HEK293 (cell line): ENCODE results near the gene TIMP4.

Experiments used
- CTCF ChIP-seq: fragments of 450-650 bp; formaldehyde crosslinking; IDR thresholded peaks from 2 replicates; pipeline ENCODE4 v1.5.1; 2016; ENCODE audit warnings: missing biosample characterization, missing genetic modification characterization
- REST ChIP-seq: fragments of 450-650 bp; formaldehyde crosslinking; IDR thresholded peaks from 2 replicates; pipeline ENCODE4 v1.5.1; 2016; ENCODE audit warnings: missing biosample characterization, missing genetic modification characterization
- ZNF114 ChIP-seq: fragments of 450-650 bp; formaldehyde crosslinking; IDR thresholded peaks from 2 replicates; pipeline ENCODE4 v1.5.0; 2017; ENCODE audit warnings: missing biosample characterization, missing genetic modification characterization
- ZNF354C ChIP-seq: fragments of 450-650 bp; formaldehyde crosslinking; IDR thresholded peaks from 2 replicates; pipeline ENCODE4 v1.5.1; 2016; ENCODE audit warnings: missing biosample characterization, missing genetic modification characterization, low read depth, borderline replicate concordance
- ZNF362 ChIP-seq: fragments of 450-650 bp; formaldehyde crosslinking; IDR thresholded peaks from 2 replicates; pipeline ENCODE4 v1.5.1; 2016; ENCODE audit warnings: missing biosample characterization, missing genetic modification characterization
- ZNF473 ChIP-seq: fragments of 450-650 bp; formaldehyde crosslinking; IDR thresholded peaks from 2 replicates; pipeline ENCODE4 v1.5.1; 2017; ENCODE audit warnings: missing biosample characterization, missing genetic modification characterization
- ZNF571 ChIP-seq: fragments of 450-650 bp; formaldehyde crosslinking; IDR thresholded peaks from 2 replicates; pipeline ENCODE4 v1.5.0; 2017; ENCODE audit warnings: missing biosample characterization, missing genetic modification characterization
- ZNF660 ChIP-seq: fragments of 450-650 bp; IDR thresholded peaks from 2 replicates; pipeline ENCODE4 v1.5.1; 2018; ENCODE audit warnings: missing biosample characterization, mild to moderate bottlenecking, missing genetic modification characterization
- ZNF747 ChIP-seq: fragments of 450-650 bp; formaldehyde crosslinking; IDR thresholded peaks from 2 replicates; pipeline ENCODE4 v1.5.1; 2016; ENCODE audit warnings: missing biosample characterization, missing genetic modification characterization
- ZNF776 ChIP-seq: fragments of 450-650 bp; formaldehyde crosslinking; IDR thresholded peaks from 2 replicates; pipeline ENCODE4 v1.5.0; 2017; ENCODE audit warnings: missing biosample characterization, missing genetic modification characterization, borderline replicate concordance
- ZNF843 ChIP-seq: fragments of 450-650 bp; formaldehyde crosslinking; IDR thresholded peaks from 2 replicates; pipeline ENCODE4 v1.5.1; 2016; ENCODE audit warnings: missing biosample characterization, missing genetic modification characterization

GRCh38 chr3:12180218-12180617, 21.5 kb upstream of the TIMP4 start:
- TF ChIP-seq ZNF362 = no peak
- TF ChIP-seq CTCF = no peak
- no peak for TF ChIP-seq ZNF747 (tag by site-specific recombination)
- TF ChIP-seq ZNF776 (tag by site-specific recombination) = no peak
- no peak for TF ChIP-seq REST (tag by site-specific recombination)
- TF ChIP-seq ZNF660 (tag by site-specific recombination) = peak; percentile 79
- no peak for TF ChIP-seq ZNF114 (tag by site-specific recombination)
- TF ChIP-seq ZNF843 (tag by site-specific recombination) = no peak
- TF ChIP-seq ZNF473 (tag by site-specific recombination) = no peak
- no peak for TF ChIP-seq ZNF354C
- TF ChIP-seq ZNF571 (tag by site-specific recombination) = no peak
